GM12878 (cell line): ENCODE data around the gene CHDH. TPM values are rescaled to one million over a fixed set of nuclear protein-coding genes. Genes with fewer than 3 reads are reported as not detected.

Source experiments
- ATAC-seq: fragments of 200-7000 bp; cut with Tn5 transposase; 3 replicates; pipeline ENCODE4 v1.9.1; 2020; ENCODE audit warnings: mild to moderate bottlenecking, moderate library complexity
- BruUV-seq: library from RNA; stranded (reverse); fragments of 400-500 nt; replicated peaks from 2 replicates; lab custom pipeline; 2021; lab: Mats Ljungman, UMichigan
- CTCF ChIA-PET: fragments of 300-600 bp; sonication (Branson Sonifier 250); formaldehyde crosslinking; extraction: SDS; loops from one replicate; lab custom pipeline; 2021; ENCODE audit warnings: inconsistent platforms; lab: Yijun Ruan, JAX
- POLR2A ChIA-PET: fragments of 350-600 bp; formaldehyde crosslinking; extraction: SDS; loops from one replicate; lab custom pipeline; 2021; ENCODE audit warnings: inconsistent platforms; lab: Charles Lee
- RAD21 ChIA-PET: fragments of 300-600 bp; sonication (Branson Sonifier 250); formaldehyde crosslinking; loops from one replicate; lab custom pipeline; 2023; ENCODE audit warnings: antibody characterized with exemption; ENCODE audit not compliant: unreplicated experiment; lab: Charles Lee
- SMC1A ChIA-PET: fragments of 300-600 bp; sonication (Branson Sonifier 250); formaldehyde crosslinking; loops from one replicate; lab custom pipeline; 2023; ENCODE audit not compliant: unreplicated experiment, uncharacterized antibody; lab: Charles Lee
- DNase-seq: peaks from one replicate; pipeline ENCODE4 v3.0.0-alpha.2; 2011; ENCODE audit warnings: low read depth, low spot score
- FAIRE-seq: peaks from 3 replicates; lab custom pipeline; 2011; peaks lifted over from hg19 to GRCh38; lab: Jason Lieb, UNC
- H2AFZ ChIP-seq: 2 replicates; pipeline ENCODE4 v1.6.0; 2011; ENCODE audit warnings: low read depth, low read length, control low read depth; ENCODE audit not compliant: control insufficient read depth
- H3K27ac ChIP-seq: 2 replicates; pipeline ENCODE4 v1.5.1; 2011; ENCODE audit warnings: control low read depth; ENCODE audit not compliant: control insufficient read depth, insufficient read depth
- H3K27me3 ChIP-seq, 2 experiments: replicated peaks in 1 of 2; 2 replicates each; pipeline versions ENCODE4 v1.6.0 to v1.6.1; 2011; ENCODE audit warnings: low read length in 1 of 2; ENCODE audit not compliant: control insufficient read depth in 2 of 2, insufficient read depth in 2 of 2
- H3K36me3 ChIP-seq, 2 experiments: 2 replicates each; pipeline ENCODE4 v1.5.1; 2011; ENCODE audit warnings: low read length in 1 of 2; ENCODE audit not compliant: control insufficient read depth in 2 of 2, insufficient read depth in 2 of 2
- H3K4me1 ChIP-seq: 2 replicates; pipeline ENCODE4 v1.6.1; 2011; ENCODE audit warnings: mild to moderate bottlenecking, low read length, moderate library complexity, mixed read lengths; ENCODE audit not compliant: control insufficient read depth, insufficient read depth
- H3K4me2 ChIP-seq: 2 replicates; pipeline ENCODE4 v1.6.0; 2011; ENCODE audit warnings: control low read depth; ENCODE audit not compliant: control insufficient read depth, insufficient read depth
- H3K4me3 ChIP-seq: fragments of 200-600 bp; sonication (generic); 2 replicates; pipeline ENCODE4 v1.5.1; 2016
- H3K79me2 ChIP-seq: 2 replicates; pipeline ENCODE4 v1.6.0; 2011; ENCODE audit warnings: low read length; ENCODE audit not compliant: control insufficient read depth, insufficient read depth
- H3K9ac ChIP-seq: 2 replicates; pipeline ENCODE4 v1.8.0; 2011; ENCODE audit warnings: low read length, control low read depth, mixed read lengths; ENCODE audit not compliant: control insufficient read depth, insufficient read depth
- H3K9me3 ChIP-seq: replicated peaks from 3 replicates; pipeline ENCODE4 v1.5.1; 2011; ENCODE audit warnings: mild to moderate bottlenecking, low read length; ENCODE audit not compliant: control insufficient read depth, insufficient read depth
- H4K20me1 ChIP-seq: 2 replicates; pipeline ENCODE4 v1.6.0; 2011; ENCODE audit not compliant: control insufficient read depth, insufficient read depth
- CEBPB ChIP-seq, 2 experiments: fragments of 150-350 bp in 1 of 2; IDR thresholded peaks; 2 replicates each; pipeline ENCODE4 v1.6.1; 2012 to 2014; ENCODE audit warnings: low read depth in 2 of 2, low read length in 2 of 2, borderline replicate concordance in 1 of 2, inconsistent platforms in 1 of 2
- ESRRA ChIP-seq: IDR thresholded peaks from 2 replicates; pipeline ENCODE4 v1.6.1; 2012; ENCODE audit warnings: mild to moderate bottlenecking, low read length, improper control_type of control experiment
- ETV6 ChIP-seq, 2 experiments: fragments of 450-650 bp in 1 of 2; IDR thresholded peaks in 1 of 2; conservative IDR thresholded peaks in 1 of 2; 2 replicates each; pipeline ENCODE4 v1.6.1; 2014; ENCODE audit warnings: antibody characterized with exemption in 1 of 2, borderline replicate concordance in 1 of 2, low read depth in 1 of 2, mild to moderate bottlenecking in 1 of 2, moderate library complexity in 1 of 2
- GATAD2B ChIP-seq: fragments of 450-650 bp; conservative IDR thresholded peaks from 2 replicates; pipeline ENCODE4 v1.6.1; 2017; ENCODE audit warnings: low read depth, mild to moderate bottlenecking, moderate library complexity
- IKZF1 ChIP-seq: fragments of 450-650 bp; conservative IDR thresholded peaks from 2 replicates; pipeline ENCODE4 v1.6.1; 2017; ENCODE audit warnings: antibody characterized with exemption, mild to moderate bottlenecking
- PAX5 ChIP-seq: IDR thresholded peaks from 2 replicates; pipeline ENCODE4 v1.6.1; 2011; ENCODE audit warnings: low read depth, low read length, borderline replicate concordance
- PAX8 ChIP-seq: fragments of 450-650 bp; IDR thresholded peaks from 2 replicates; pipeline ENCODE4 v1.6.1; 2017; ENCODE audit warnings: mild to moderate bottlenecking, moderate library complexity
- RFX5 ChIP-seq: IDR thresholded peaks from 2 replicates; pipeline ENCODE4 v1.6.1; 2011; ENCODE audit warnings: low read depth, low read length, improper control_type of control experiment
- TCF7 ChIP-seq: IDR thresholded peaks from 2 replicates; pipeline ENCODE4 v1.6.1; 2014; ENCODE audit warnings: antibody characterized with exemption, borderline replicate concordance
- WGBS: methylation state at CpG from one replicate; pipeline ENCODE4 v1.1.6; 2016; ENCODE audit warnings: low lambda C conversion rate; ENCODE audit not compliant: insufficient replicate concordance, insufficient coverage; ENCODE audit errors: missing lambda C conversion rate; 5-methylcytosine and 5-hydroxymethylcytosine counted together
- in situ Hi-C: fragments of 300-500 bp; cut with MboI; formaldehyde crosslinking; loops from 9 replicates; pipeline ENCODE4 v1.14.3; 2018; ENCODE audit warnings: mixed read lengths
- intact Hi-C: fragments of 100-400 bp; cut with micrococcal nuclease; formaldehyde crosslinking; loops from one replicate; pipeline ENCODE4 v1.14.2; 2022; ENCODE audit not compliant: unreplicated experiment
- polyA plus RNA-seq, 11 experiments: library from polyadenylated mRNA; depleted of rRNA in 4 of 11; unstranded in 6 of 11; stranded (reverse) in 5 of 11; fragments of >200 nt; fragmentation: Nextera tagmentation in 4 of 11; fragmentation: Illumina TruSeq in 1 of 11; extraction: Ambion mirVana in 4 of 11; extraction: Trizol in 1 of 11; gene quantifications; 1 replicate in 1 of 11; 2 replicates in 10 of 11; pipeline versions ENCODE4 v1.2.1 to v1.2.3, GENCODE V29; 2011 to 2016; ENCODE audit warnings: inconsistent platforms in 2 of 11, missing spikeins in 2 of 11, low read depth in 1 of 11
- total RNA-seq, 4 experiments: library from RNA; depleted of rRNA in 3 of 4; stranded (reverse); fragments of >200 nt in 3 of 4; fragmentation: Illumina TruSeq in 1 of 4; extraction: Trizol in 1 of 4; gene quantifications; 2 replicates each; pipeline versions ENCODE4 v1.2.1 to v1.2.3, GENCODE V29; 2013 to 2021
- TF ChIP-seq, protein P1 (sequence below): fragments of 450-650 bp; conservative IDR thresholded peaks from 2 replicates; pipeline ENCODE4 v1.6.1; 2017; ENCODE audit warnings: mild to moderate bottlenecking, moderate library complexity

CHDH gene
- total and polyA plus RNA-seq, 10 of the 15 experiments (the other 5 are each of a cell fraction or from before 2014, with no cell fraction given) = 0.95 to 8.3 (median 2.9) TPM

DNA sequence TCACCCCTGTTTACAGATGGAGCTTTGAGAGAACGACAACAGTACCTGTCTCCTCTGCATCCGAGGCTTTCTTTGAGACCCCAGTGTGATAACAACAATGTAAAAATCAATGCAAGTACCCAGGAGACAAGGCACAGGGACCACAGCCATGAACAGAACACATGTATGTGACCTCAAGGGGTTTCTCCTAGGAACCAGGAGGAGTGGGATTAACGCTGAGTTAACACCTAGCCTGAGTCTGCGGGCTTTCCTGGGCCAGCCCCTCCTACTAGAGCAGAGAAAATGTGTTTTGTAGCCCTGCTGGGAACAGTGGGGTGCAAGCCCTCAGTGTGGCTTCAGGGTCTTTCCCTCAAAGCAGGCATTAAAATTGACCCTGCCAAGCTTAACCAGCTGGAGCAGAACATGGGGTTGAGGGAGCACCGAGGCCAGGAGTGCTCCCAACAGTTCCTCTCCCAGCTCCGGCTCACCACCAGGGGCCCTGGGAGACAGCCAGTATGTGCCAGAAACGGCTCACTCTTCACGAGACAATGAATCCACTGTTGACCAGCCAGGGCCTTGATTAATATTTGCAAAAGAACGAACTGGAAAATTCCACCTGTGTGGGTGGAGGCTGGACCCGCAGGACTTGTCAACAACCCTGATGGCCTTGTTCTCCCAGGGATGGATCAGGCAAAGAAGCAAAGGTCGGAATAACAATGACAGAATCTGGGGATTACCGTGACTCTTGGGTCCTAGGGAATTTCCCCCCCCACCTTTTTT, 3.6 kb downstream of the CHDH start (continued):
- TF ChIP-seq, protein P1, sequence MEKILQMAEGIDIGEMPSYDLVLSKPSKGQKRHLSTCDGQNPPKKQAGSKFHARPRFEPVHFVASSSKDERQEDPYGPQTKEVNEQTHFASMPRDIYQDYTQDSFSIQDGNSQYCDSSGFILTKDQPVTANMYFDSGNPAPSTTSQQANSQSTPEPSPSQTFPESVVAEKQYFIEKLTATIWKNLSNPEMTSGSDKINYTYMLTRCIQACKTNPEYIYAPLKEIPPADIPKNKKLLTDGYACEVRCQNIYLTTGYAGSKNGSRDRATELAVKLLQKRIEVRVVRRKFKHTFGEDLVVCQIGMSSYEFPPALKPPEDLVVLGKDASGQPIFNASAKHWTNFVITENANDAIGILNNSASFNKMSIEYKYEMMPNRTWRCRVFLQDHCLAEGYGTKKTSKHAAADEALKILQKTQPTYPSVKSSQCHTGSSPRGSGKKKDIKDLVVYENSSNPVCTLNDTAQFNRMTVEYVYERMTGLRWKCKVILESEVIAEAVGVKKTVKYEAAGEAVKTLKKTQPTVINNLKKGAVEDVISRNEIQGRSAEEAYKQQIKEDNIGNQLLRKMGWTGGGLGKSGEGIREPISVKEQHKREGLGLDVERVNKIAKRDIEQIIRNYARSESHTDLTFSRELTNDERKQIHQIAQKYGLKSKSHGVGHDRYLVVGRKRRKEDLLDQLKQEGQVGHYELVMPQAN = 0 out of 2 replicates have a peak, but pooled peaks have one; percentile 9
- TF ChIP-seq PAX5 (no peak), ESRRA (no peak), RFX5 (no peak), PAX8 (no peak)

DNA sequence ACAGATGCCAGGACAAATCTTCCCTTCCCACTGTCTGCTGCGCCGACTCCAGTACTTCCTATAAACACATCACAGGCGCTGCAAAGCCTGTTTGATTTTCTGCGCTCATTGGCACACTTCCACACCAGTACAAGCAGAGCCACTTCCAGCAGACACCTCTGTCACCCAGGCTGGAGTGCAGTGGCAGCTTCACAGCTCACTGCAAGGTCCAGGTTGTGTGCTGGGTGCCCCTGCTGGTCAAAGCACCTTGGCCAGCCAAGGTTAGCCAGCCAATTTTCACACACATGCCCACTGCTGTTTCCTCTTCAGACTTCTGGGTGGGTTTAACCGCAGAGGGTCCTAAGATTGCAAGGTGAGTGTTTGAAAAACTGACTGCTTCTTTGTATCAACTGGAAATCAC, 4.9 kb downstream of the CHDH start:
- Histone ChIP-seq H2AFZ (no peak overlapping the region), H3K36me3 (no peaks in the 10 kb centered on the region), H3K9me3 (no peaks in the 10 kb centered on the region), H3K27ac (no peak overlapping the region), H3K27me3 (no peaks in the 10 kb centered on the region), H3K4me2 (no peak overlapping the region), H3K4me3 (no peak overlapping the region), H3K9ac (no peak overlapping the region), H3K79me2 (peaks cover 18% of the 10 kb centered on the region), H3K4me1 (peaks cover 33% of the 10 kb centered on the region), H4K20me1 (no peaks in the 10 kb centered on the region)
- WGBS = 69% methylated on average over 5 of the region's 5 CpGs
- in situ Hi-C loops (no loop called here), intact Hi-C loops (loop anchor here (10.0 kb wide), 1 partner anchor 96 kb away; no protein-coding TSS in a partner anchor)
- RAD21 ChIA-PET = interaction anchor here (1.3 to 5.1 kb wide), 2 partner anchors 66 to 200 kb away, joined by 3 to 41 read pairs; no protein-coding TSS in a partner anchor
- SMC1A ChIA-PET = interaction anchor here (0.9 to 2.2 kb wide), 6 partner anchors 13 to 114 kb away, joined by 3 to 10 read pairs (median 4); no protein-coding TSS in a partner anchor
- DNase-seq (no peak), ATAC-seq (no peak), FAIRE-seq (no peak)
- TF ChIP-seq GATAD2B (peak; percentile 54; the same call in 1 of the 2 replicates), IKZF1 (no peak), CEBPB (IDR thresholded peaks at IDR 0.05; ENCODE audit: borderline replicate concordance in 1 of 2, low read depth in 2 of 2, low read length in 2 of 2) (no peak), ETV6 (conservative IDR thresholded peaks at IDR 0.05 in 1 of 2, IDR thresholded peaks at IDR 0.05 in 1 of 2; ENCODE audit: borderline replicate concordance in 1 of 2, low read depth in 1 of 2) (no peak), TCF7 (no peak)
- POLR2A ChIA-PET = interaction anchor here (0.7 to 1.6 kb wide), 3 partner anchors 46 to 67 kb away, joined by 3 to 7 read pairs (median 3); no protein-coding TSS in a partner anchor
- CTCF ChIA-PET = interaction anchor here (1.2 to 1.4 kb wide), 2 partner anchors 68 to 111 kb away, joined by 3 to 4 read pairs; no protein-coding TSS in a partner anchor
- BruUV-seq = no TSS peak
